ENCODE measurements around the gene P2RY2. TPM values are rescaled to one million over a fixed set of nuclear protein-coding genes. Genes with fewer than 3 reads are reported as not detected.

The P2RY2 gene
- total and polyA plus RNA-seq, 4 donors: 1.8 to 3.7 (median 2.2) TPM

DNA sequence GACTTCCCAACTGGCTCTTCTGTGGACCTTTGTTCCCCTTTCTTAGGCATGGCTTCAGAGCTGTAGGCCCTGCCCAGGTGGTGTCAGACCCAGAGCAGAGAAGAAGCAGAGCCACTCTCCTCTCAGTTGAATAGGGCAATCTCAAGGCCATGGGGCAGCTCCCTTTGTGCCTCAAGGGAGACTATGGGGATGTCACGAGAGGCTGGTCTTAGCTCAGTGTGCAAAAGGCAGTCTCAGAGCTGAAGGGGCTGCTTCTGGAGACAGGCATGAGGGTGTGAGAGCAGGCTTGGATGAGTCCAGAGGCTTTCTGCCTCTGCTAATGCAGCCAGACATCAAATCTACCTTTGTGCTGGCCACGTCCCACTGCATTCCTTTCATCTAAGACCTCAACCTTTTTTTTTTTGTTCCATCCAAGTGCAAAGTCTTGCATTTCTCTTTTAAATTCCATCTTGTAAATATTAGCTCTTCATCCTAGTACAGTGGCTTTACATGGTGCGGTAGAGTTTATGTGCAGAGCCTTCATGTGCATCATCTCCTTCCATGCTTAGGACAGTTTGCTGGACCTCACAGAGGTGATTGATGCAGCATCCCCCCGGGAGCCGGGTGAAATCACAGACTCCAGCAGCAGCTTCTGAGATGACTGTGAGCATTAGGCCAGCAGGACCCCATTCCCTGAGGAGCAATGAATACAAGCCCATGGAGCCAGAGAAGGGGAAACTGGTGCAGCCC lies 41.8 kb upstream of the P2RY2 start:
- DNase-seq (ENCODE audit: low spot score): no peak
- H3K9ac ChIP-seq (ENCODE audit: low read depth in 1 of 2, low read length in 2 of 2): no peak overlapping the region
- H3K4me1 ChIP-seq (ENCODE audit: control insufficient read depth in 4 of 4, insufficient read depth in 4 of 4, low read length in 3 of 4): peaks cover 7 to 31% (median 20%) of the 10 kb centered on the region in 4 donors
- no peaks in the 10 kb centered on the region for H3K9me3 ChIP-seq (ENCODE audit: control insufficient read depth in 4 of 4, low read length in 3 of 4)
- WGBS: 95% methylated on average over 5 of the region's 5 CpGs
- no peaks in the 10 kb centered on the region for H3K36me3 ChIP-seq (ENCODE audit: control insufficient read depth in 4 of 4, insufficient read depth in 3 of 4, low read depth in 1 of 4, low read length in 3 of 4)
- no peaks in the 10 kb centered on the region for H3K27me3 ChIP-seq (ENCODE audit: control insufficient read depth in 4 of 4, insufficient read depth in 4 of 4, low read length in 3 of 4)
- no peak for TF ChIP-seq NR2F2 (IDR thresholded peaks at IDR 0.05)
- TF ChIP-seq, protein P1, sequence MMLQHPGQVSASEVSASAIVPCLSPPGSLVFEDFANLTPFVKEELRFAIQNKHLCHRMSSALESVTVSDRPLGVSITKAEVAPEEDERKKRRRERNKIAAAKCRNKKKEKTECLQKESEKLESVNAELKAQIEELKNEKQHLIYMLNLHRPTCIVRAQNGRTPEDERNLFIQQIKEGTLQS (IDR thresholded peaks at IDR 0.05): no peak
- no peak for TF ChIP-seq GABPA (IDR thresholded peaks at IDR 0.05 in 1 of 2, conservative IDR thresholded peaks at IDR 0.05 in 1 of 2)
- TF ChIP-seq TAF1 (conservative IDR thresholded peaks at IDR 0.05): no peak
- no peak for TF ChIP-seq FOXA1 (IDR thresholded peaks at IDR 0.05)
- TF ChIP-seq YY1 (IDR thresholded peaks at IDR 0.05): no peak
- TF ChIP-seq JUND (IDR thresholded peaks at IDR 0.05): no peak
- no peak overlapping the region for H3K4me3 ChIP-seq (ENCODE audit: low read depth in 1 of 3, low read length in 3 of 3)
- H3K27ac ChIP-seq (ENCODE audit: low read depth in 1 of 2, low read length in 2 of 2): peak overlapping the region; percentile 50 to 64

DNA sequence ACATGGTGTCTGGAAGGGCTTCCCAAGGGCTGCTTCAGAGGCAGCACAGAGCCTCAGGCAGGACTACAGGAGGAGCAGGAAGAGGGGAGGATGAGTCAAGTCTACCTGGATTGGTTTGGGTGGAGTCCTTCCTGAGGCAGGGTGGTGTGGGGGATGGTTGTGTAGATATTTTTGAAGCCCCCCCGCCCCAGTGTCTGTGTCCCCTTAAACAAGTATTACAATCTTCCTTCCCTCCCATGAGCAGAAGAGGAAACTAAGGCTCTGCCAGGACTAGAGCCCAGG lies 41.3 kb upstream of the P2RY2 start:
- DNase-seq (ENCODE audit: low spot score): no peak
- H3K9me3 ChIP-seq (ENCODE audit: control insufficient read depth in 4 of 4, low read length in 3 of 4): no peaks in the 10 kb centered on the region
- H3K4me3 ChIP-seq (ENCODE audit: low read depth in 1 of 3, low read length in 3 of 3): no peak overlapping the region
- no peaks in the 10 kb centered on the region for H3K27me3 ChIP-seq (ENCODE audit: control insufficient read depth in 4 of 4, insufficient read depth in 4 of 4, low read length in 3 of 4)
- H3K4me1 ChIP-seq (ENCODE audit: control insufficient read depth in 4 of 4, insufficient read depth in 4 of 4, low read length in 3 of 4): peaks cover 7 to 31% (median 20%) of the 10 kb centered on the region in 4 donors
- no peaks in the 10 kb centered on the region for H3K36me3 ChIP-seq (ENCODE audit: control insufficient read depth in 4 of 4, insufficient read depth in 3 of 4, low read depth in 1 of 4, low read length in 3 of 4)
- H3K9ac ChIP-seq (ENCODE audit: low read depth in 1 of 2, low read length in 2 of 2): no peak overlapping the region
- 97% methylated on average over 1 of the region's 1 CpG for WGBS
- TF ChIP-seq EGR1 (IDR thresholded peaks at IDR 0.05; ENCODE audit: low read depth in 2 of 2) (no peak), HNF4G (IDR thresholded peaks at IDR 0.05) (no peak), SP1 (IDR thresholded peaks at IDR 0.05) (no peak), FOXA2 (IDR thresholded peaks at IDR 0.05) (no peak), JUND (IDR thresholded peaks at IDR 0.05) (no peak), RAD21 (IDR thresholded peaks at IDR 0.05) (no peak), TAF1 (conservative IDR thresholded peaks at IDR 0.05) (no peak), HNF4A (conservative IDR thresholded peaks at IDR 0.05) (no peak), FOXA1 (IDR thresholded peaks at IDR 0.05) (no peak), YY1 (IDR thresholded peaks at IDR 0.05) (no peak)
- TF ChIP-seq, protein P2, sequence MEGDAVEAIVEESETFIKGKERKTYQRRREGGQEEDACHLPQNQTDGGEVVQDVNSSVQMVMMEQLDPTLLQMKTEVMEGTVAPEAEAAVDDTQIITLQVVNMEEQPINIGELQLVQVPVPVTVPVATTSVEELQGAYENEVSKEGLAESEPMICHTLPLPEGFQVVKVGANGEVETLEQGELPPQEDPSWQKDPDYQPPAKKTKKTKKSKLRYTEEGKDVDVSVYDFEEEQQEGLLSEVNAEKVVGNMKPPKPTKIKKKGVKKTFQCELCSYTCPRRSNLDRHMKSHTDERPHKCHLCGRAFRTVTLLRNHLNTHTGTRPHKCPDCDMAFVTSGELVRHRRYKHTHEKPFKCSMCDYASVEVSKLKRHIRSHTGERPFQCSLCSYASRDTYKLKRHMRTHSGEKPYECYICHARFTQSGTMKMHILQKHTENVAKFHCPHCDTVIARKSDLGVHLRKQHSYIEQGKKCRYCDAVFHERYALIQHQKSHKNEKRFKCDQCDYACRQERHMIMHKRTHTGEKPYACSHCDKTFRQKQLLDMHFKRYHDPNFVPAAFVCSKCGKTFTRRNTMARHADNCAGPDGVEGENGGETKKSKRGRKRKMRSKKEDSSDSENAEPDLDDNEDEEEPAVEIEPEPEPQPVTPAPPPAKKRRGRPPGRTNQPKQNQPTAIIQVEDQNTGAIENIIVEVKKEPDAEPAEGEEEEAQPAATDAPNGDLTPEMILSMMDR (IDR thresholded peaks at IDR 0.05; ENCODE audit: low read depth, low read length, missing input control): no peak
- TF ChIP-seq, protein P3, sequence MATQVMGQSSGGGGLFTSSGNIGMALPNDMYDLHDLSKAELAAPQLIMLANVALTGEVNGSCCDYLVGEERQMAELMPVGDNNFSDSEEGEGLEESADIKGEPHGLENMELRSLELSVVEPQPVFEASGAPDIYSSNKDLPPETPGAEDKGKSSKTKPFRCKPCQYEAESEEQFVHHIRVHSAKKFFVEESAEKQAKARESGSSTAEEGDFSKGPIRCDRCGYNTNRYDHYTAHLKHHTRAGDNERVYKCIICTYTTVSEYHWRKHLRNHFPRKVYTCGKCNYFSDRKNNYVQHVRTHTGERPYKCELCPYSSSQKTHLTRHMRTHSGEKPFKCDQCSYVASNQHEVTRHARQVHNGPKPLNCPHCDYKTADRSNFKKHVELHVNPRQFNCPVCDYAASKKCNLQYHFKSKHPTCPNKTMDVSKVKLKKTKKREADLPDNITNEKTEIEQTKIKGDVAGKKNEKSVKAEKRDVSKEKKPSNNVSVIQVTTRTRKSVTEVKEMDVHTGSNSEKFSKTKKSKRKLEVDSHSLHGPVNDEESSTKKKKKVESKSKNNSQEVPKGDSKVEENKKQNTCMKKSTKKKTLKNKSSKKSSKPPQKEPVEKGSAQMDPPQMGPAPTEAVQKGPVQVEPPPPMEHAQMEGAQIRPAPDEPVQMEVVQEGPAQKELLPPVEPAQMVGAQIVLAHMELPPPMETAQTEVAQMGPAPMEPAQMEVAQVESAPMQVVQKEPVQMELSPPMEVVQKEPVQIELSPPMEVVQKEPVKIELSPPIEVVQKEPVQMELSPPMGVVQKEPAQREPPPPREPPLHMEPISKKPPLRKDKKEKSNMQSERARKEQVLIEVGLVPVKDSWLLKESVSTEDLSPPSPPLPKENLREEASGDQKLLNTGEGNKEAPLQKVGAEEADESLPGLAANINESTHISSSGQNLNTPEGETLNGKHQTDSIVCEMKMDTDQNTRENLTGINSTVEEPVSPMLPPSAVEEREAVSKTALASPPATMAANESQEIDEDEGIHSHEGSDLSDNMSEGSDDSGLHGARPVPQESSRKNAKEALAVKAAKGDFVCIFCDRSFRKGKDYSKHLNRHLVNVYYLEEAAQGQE (IDR thresholded peaks at IDR 0.05): no peak
- TF ChIP-seq, protein P4, sequence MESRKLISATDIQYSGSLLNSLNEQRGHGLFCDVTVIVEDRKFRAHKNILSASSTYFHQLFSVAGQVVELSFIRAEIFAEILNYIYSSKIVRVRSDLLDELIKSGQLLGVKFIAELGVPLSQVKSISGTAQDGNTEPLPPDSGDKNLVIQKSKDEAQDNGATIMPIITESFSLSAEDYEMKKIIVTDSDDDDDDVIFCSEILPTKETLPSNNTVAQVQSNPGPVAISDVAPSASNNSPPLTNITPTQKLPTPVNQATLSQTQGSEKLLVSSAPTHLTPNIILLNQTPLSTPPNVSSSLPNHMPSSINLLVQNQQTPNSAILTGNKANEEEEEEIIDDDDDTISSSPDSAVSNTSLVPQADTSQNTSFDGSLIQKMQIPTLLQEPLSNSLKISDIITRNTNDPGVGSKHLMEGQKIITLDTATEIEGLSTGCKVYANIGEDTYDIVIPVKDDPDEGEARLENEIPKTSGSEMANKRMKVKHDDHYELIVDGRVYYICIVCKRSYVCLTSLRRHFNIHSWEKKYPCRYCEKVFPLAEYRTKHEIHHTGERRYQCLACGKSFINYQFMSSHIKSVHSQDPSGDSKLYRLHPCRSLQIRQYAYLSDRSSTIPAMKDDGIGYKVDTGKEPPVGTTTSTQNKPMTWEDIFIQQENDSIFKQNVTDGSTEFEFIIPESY (IDR thresholded peaks at IDR 0.05): no peak
- TF ChIP-seq, protein P1 (IDR thresholded peaks at IDR 0.05): no peak
- no peak overlapping the region for H3K27ac ChIP-seq (ENCODE audit: low read depth in 1 of 2, low read length in 2 of 2)

Measured in liver (tissue), 9 donors.